ENCODE measurements around the gene ARID3C. TPM values are rescaled to one million over a fixed set of nuclear protein-coding genes. Genes with fewer than 3 reads are reported as not detected.

ARID3C gene
- total RNA-seq, 5 donors from 2014 or later (not counting 1 experiment from before 2014, with no cell fraction given): 0.38 TPM; not detected in 4

- Histone ChIP-seq H3K27ac (ENCODE audit: low read length) (no peak overlapping the region), H3K4me1 (ENCODE audit: control insufficient read depth in 1 of 2, extremely low read depth in 1 of 2, insufficient read depth in 2 of 2, low read length in 2 of 2) (peaks cover 12 to 49% of the 10 kb centered on the region in 2 experiments), H3K9me3 (no peaks in the 10 kb centered on the region), H3K4me3 (ENCODE audit: control insufficient read depth in 1 of 2, extremely low read depth in 1 of 2, low read length in 1 of 2) (no peak overlapping the region), H3K27me3 (replicated peaks in 1 of 2; ENCODE audit: control insufficient read depth in 2 of 2, extremely low read depth in 1 of 2, insufficient read depth in 2 of 2, low read length in 1 of 2) (no peaks in the 10 kb centered on the region), H3K36me3 (ENCODE audit: control insufficient read depth in 2 of 2, extremely low read depth in 1 of 2, insufficient read depth in 1 of 2, low read length in 1 of 2) (peaks cover 0 to 45% of the 10 kb centered on the region in 2 donors)
- Mint-ChIP-seq H3K4me3 (no peak overlapping the region), H3K27ac (no peak overlapping the region), H3K9me3 (no peaks in the 10 kb centered on the region), H3K36me3 (peaks cover 25% of the 10 kb centered on the region), H3K27me3 (no peaks in the 10 kb centered on the region), H3K4me1 (peaks cover 45 to 68% (median 57%) of the 10 kb centered on the region in 3 donors)
- DNase-seq (no peak), ATAC-seq (replicated peaks in 1 of 4) (no peak)
- POLR2A ChIA-PET: interaction anchor here in 1 of 2 donors (0.6 kb wide), 1 partner anchor 488 kb away, joined by 3 read pairs; no protein-coding TSS in a partner anchor
- WGBS (ENCODE audit: insufficient coverage): 86% methylated on average over 1 of the region's 5 CpGs
- CTCF ChIA-PET: no interaction called here
Observed at GRCh38 chr9:34650816-34651215, 21.9 kb upstream of the ARID3C start.

- Mint-ChIP-seq H3K4me3 (peak overlapping the region; percentile 91 to 95 (median 94)), H3K36me3 (peaks cover 21% of the 10 kb centered on the region)
- 91% methylated on average over 8 of the region's 8 CpGs for WGBS (ENCODE audit: insufficient coverage)
Observed at GRCh38 chr9:34648673-34649072, 19.8 kb upstream of the ARID3C start.

GRCh38 chr9:34647651-34648050 lies 18.8 kb upstream of the ARID3C start:
- Mint-ChIP-seq H3K36me3 (peaks cover 21% of the 10 kb centered on the region), H3K9me3 (no peaks in the 10 kb centered on the region), H3K4me1 (peaks cover 34 to 53% (median 38%) of the 10 kb centered on the region in 3 donors), H3K27ac (peak overlapping the region; percentile 89 to 90), H3K27me3 (no peaks in the 10 kb centered on the region), H3K4me3 (peak overlapping the region; percentile 91 to 95 (median 94))
- POLR2A ChIA-PET: interaction anchor here (0.6 kb wide), 2 partner anchors 8 to 1705 kb away, joined by 3 to 4 read pairs; no protein-coding TSS in a partner anchor
- CTCF ChIA-PET: interaction anchor here (0.9 to 5.4 kb wide), 9 partner anchors 10 to 432 kb away, joined by 3 to 39 read pairs (median 8); partner anchors contain the start of genes CCL27 (in 1 of the 2), DCTN3 (in 1 of the 2), FANCG (in 1 of the 2) and SIGMAR1 (in 1 of the 2)
- peak overlapping the region; percentile 68 for H3K27ac ChIP-seq (ENCODE audit: low read length)
- no peaks in the 10 kb centered on the region for H3K27me3 ChIP-seq (replicated peaks in 1 of 2; ENCODE audit: control insufficient read depth in 2 of 2, extremely low read depth in 1 of 2, insufficient read depth in 2 of 2, low read length in 1 of 2)
- peaks cover 12 to 40% of the 10 kb centered on the region in 2 experiments for H3K4me1 ChIP-seq (ENCODE audit: control insufficient read depth in 1 of 2, extremely low read depth in 1 of 2, insufficient read depth in 2 of 2, low read length in 2 of 2)
- H3K4me3 ChIP-seq (ENCODE audit: control insufficient read depth in 1 of 2, extremely low read depth in 1 of 2, low read length in 1 of 2): peak overlapping the region; percentile 86 to 94
- H3K36me3 ChIP-seq (ENCODE audit: control insufficient read depth in 2 of 2, extremely low read depth in 1 of 2, insufficient read depth in 1 of 2, low read length in 1 of 2): peaks cover 0 to 45% of the 10 kb centered on the region in 2 donors
- H3K9me3 ChIP-seq: no peaks in the 10 kb centered on the region
- ATAC-seq (replicated peaks in 1 of 4) (no peak), DNase-seq (peak in 1 of 35 experiments; percentile 19)
- 66% methylated on average over 10 of the region's 10 CpGs for WGBS (ENCODE audit: insufficient coverage)

More at GRCh38 chr9:34648673-34649072, 19.8 kb upstream of the ARID3C start:
- Histone ChIP-seq H3K27me3 (replicated peaks in 1 of 2; ENCODE audit: control insufficient read depth in 2 of 2, extremely low read depth in 1 of 2, insufficient read depth in 2 of 2, low read length in 1 of 2) (no peaks in the 10 kb centered on the region), H3K9me3 (no peaks in the 10 kb centered on the region), H3K4me3 (ENCODE audit: control insufficient read depth in 1 of 2, extremely low read depth in 1 of 2, low read length in 1 of 2) (no peak overlapping the region), H3K36me3 (ENCODE audit: control insufficient read depth in 2 of 2, extremely low read depth in 1 of 2, insufficient read depth in 1 of 2, low read length in 1 of 2) (peaks cover 0 to 45% of the 10 kb centered on the region in 2 donors), H3K4me1 (ENCODE audit: control insufficient read depth in 1 of 2, extremely low read depth in 1 of 2, insufficient read depth in 2 of 2, low read length in 2 of 2) (peaks cover 12 to 49% of the 10 kb centered on the region in 2 experiments), H3K27ac (ENCODE audit: low read length) (no peak overlapping the region)
- no peaks in the 10 kb centered on the region for H3K9me3 Mint-ChIP-seq
- ATAC-seq (replicated peaks in 1 of 4) (no peak), DNase-seq (no peak)
- peaks cover 44 to 61% (median 45%) of the 10 kb centered on the region in 3 donors for H3K4me1 Mint-ChIP-seq
- H3K27ac Mint-ChIP-seq: peak overlapping the region; percentile 19 to 25
- POLR2A ChIA-PET: no interaction called here
- CTCF ChIA-PET: interaction anchor here (1.0 to 5.4 kb wide), 4 partner anchors 10 to 15 kb away, joined by 3 to 39 read pairs (median 5); partner anchors contain the start of genes CCL27 (in 1 of the 2) and SIGMAR1 (in 1 of the 2)
- no peaks in the 10 kb centered on the region for H3K27me3 Mint-ChIP-seq

- Histone ChIP-seq H3K36me3 (ENCODE audit: control insufficient read depth in 2 of 2, extremely low read depth in 1 of 2, insufficient read depth in 1 of 2, low read length in 1 of 2) (peaks cover 0 to 45% of the 10 kb centered on the region in 2 donors), H3K9me3 (no peaks in the 10 kb centered on the region), H3K4me1 (ENCODE audit: control insufficient read depth in 1 of 2, extremely low read depth in 1 of 2, insufficient read depth in 2 of 2, low read length in 2 of 2) (peaks cover 10 to 34% of the 10 kb centered on the region in 2 experiments), H3K4me3 (ENCODE audit: control insufficient read depth in 1 of 2, extremely low read depth in 1 of 2, low read length in 1 of 2) (peak overlapping the region; percentile 86 to 94), H3K27ac (ENCODE audit: low read length) (peak overlapping the region; percentile 68), H3K27me3 (replicated peaks in 1 of 2; ENCODE audit: control insufficient read depth in 2 of 2, extremely low read depth in 1 of 2, insufficient read depth in 2 of 2, low read length in 1 of 2) (no peaks in the 10 kb centered on the region)
- peak overlapping the region; percentile 89 to 90 for H3K27ac Mint-ChIP-seq
- ChIA-PET CTCF (interaction anchor here (0.6 to 5.4 kb wide), 14 partner anchors 9 to 992 kb away, joined by 3 to 39 read pairs (median 6); partner anchors contain the start of genes CCL27 (in 1 of the 2), DCTN3 (in 1 of the 2) and SIGMAR1 (in 1 of the 2)), POLR2A (interaction anchor here in 1 of 2 donors (1.3 to 1.6 kb wide), 2 partner anchors 9 to 18 kb away, joined by 4 to 5 read pairs; partner anchors contain the start of gene SIGMAR1)
- ATAC-seq (replicated peaks in 1 of 4) (no peak), DNase-seq (no peak)
- H3K4me1 Mint-ChIP-seq: peaks cover 28 to 47% (median 32%) of the 10 kb centered on the region in 3 donors
- 0% methylated on average over 6 of the region's 8 CpGs for WGBS (ENCODE audit: insufficient coverage)
- no peaks in the 10 kb centered on the region for H3K27me3 Mint-ChIP-seq
- H3K4me3 Mint-ChIP-seq: peak overlapping the region; percentile 91 to 95 (median 94)
- peaks cover 21% of the 10 kb centered on the region for H3K36me3 Mint-ChIP-seq
- no peaks in the 10 kb centered on the region for H3K9me3 Mint-ChIP-seq
Observed at GRCh38 chr9:34647084-34647403, 18.2 kb upstream of the ARID3C start.

GRCh38 chr9:34646211-34647083 lies 17.6 kb upstream of the ARID3C start, which contains the start of gene GALT:
GALT (plus strand) TSS chr9:34646675; CDS start chr9:34646705, 30 bp downstream.
- ATAC-seq (replicated peaks in 1 of 4) (peak; percentile 89 to 93 (median 90)), DNase-seq (peak; percentile 72 to 98 (median 93))
- POLR2A ChIA-PET: interaction anchor here in 1 of 2 donors (1.3 to 1.6 kb wide), 2 partner anchors 9 to 19 kb away, joined by 4 to 5 read pairs; partner anchors contain the start of gene SIGMAR1
- no peaks in the 10 kb centered on the region for H3K27me3 Mint-ChIP-seq
- H3K27ac Mint-ChIP-seq: peak within 1 kb of the TSS; percentile 89 to 90
- WGBS (ENCODE audit: insufficient coverage): under 1% methylated on average over 40 of the region's 43 CpGs
- Histone ChIP-seq H3K27me3 (replicated peaks in 1 of 2; ENCODE audit: control insufficient read depth in 2 of 2, extremely low read depth in 1 of 2, insufficient read depth in 2 of 2, low read length in 1 of 2) (no peaks in the 10 kb centered on the region), H3K36me3 (ENCODE audit: control insufficient read depth in 2 of 2, extremely low read depth in 1 of 2, insufficient read depth in 1 of 2, low read length in 1 of 2) (peaks cover 0 to 41% of the 10 kb centered on the region in 2 donors), H3K4me3 (ENCODE audit: control insufficient read depth in 1 of 2, extremely low read depth in 1 of 2, low read length in 1 of 2) (peak within 1 kb of the TSS; percentile 86 to 94), H3K4me1 (ENCODE audit: control insufficient read depth in 1 of 2, extremely low read depth in 1 of 2, insufficient read depth in 2 of 2, low read length in 2 of 2) (peaks cover 10 to 30% of the 10 kb centered on the region in 2 experiments), H3K9me3 (no peaks in the 10 kb centered on the region), H3K27ac (ENCODE audit: low read length) (peak within 1 kb of the TSS; percentile 68)
- H3K36me3 Mint-ChIP-seq: peaks cover 21% of the 10 kb centered on the region
- CTCF ChIA-PET: interaction anchor here (0.5 to 5.4 kb wide), 15 partner anchors 9 to 993 kb away, joined by 3 to 39 read pairs (median 5); partner anchors contain the start of genes CCL27 (in 1 of the 2), DCTN3 (in 1 of the 2) and SIGMAR1 (in 1 of the 2)
- H3K4me1 Mint-ChIP-seq: peaks cover 26 to 43% (median 31%) of the 10 kb centered on the region in 3 donors
- peak within 1 kb of the TSS; percentile 91 to 95 (median 94) for H3K4me3 Mint-ChIP-seq
- H3K9me3 Mint-ChIP-seq: no peaks in the 10 kb centered on the region

Data from T-cell (primary cell).